Amygdala (tissue), 56 donors: Measurements from ENCODE around the gene KIF15.
"Not testable (repeated sequence)": the region's sequence is repeated elsewhere in the genome, so short reads cannot be mapped to it uniquely, and the experiment has no call there.

Experiments
- DNase-seq, 56 donors: peaks; one replicate each; lab custom pipeline; 2025; lab: John Stamatoyannopoulos, UW

Gene KIF15

GRCh38 chr3:44825264-44825925 lies 63.8 kb downstream of the KIF15 start:
- DNase-seq: no peak

- DNase-seq: no peak
These were observed 65.6 kb downstream of the KIF15 start for GRCh38 chr3:44827196-44827595.

DNA sequence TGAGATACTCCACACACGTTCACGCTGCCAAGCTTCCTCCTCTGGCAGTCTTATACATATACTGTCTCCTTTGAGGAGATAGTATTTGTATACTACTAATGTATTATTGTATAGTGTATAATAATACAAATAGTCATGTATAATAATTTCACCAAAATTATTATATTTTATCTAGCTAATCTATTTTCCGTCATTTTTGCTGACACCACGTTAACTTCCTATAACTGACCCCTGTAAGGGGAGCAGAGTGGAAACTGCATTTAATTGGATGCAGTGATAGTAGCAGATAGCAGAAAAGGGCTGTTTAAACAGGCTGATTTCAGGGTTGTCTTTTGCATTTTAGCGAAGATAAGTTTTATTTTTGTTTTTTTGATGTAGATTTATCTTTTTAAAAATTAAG lies 69.6 kb downstream of the KIF15 start:
- DNase-seq: no peak

- DNase-seq: no peak
These were observed 70.4 kb downstream of the KIF15 start for GRCh38 chr3:44832032-44832431.

- DNase-seq: no peak
These were observed 71.4 kb downstream of the KIF15 start for GRCh38 chr3:44832965-44833364.

GRCh38 chr3:44833394-44833793 lies 71.8 kb downstream of the KIF15 start:
- DNase-seq: no peak

DNA sequence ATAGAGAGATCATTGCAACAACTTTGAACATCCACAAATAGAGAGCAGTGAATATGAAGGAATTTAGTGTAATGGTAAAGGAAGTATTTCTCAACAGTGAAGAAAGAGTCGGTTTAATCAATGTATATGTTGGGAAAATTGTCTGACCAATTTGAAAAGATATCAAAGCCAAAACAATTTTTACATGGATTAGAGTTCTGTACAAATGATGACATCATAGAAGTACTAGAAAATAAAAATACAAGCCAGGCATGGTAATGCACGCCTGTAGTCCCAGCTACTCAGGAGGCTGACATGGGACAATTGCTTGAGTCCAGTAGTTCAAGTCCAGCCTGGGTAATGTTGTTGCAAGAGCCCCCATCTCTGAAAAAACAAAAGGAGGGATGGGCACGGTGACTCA lies 74.1 kb downstream of the KIF15 start:
- no peak for DNase-seq

DNA sequence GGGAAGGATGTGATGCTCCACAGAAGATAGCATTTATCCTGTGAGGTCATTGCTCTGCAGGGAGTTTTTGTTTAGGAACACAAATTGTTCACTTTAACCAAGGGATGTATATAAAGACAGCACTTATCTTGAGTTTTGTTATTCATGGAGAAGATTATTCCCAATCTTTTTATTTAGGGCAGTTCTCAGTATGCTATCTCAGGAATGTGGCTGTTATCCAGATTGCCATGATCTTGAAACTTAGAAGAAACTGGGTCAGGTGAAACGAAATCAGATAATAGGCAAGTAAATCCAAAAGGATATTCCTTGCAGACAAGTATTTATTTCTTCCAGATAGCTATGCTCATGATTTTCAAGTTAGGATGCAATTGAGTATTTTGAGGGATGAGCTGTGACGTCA lies 80.8 kb downstream of the KIF15 start:
- DNase-seq: no peak

- peak in 3 of 56 donors; percentile 1 to 32 (median 6) for DNase-seq
These were observed 84.2 kb downstream of the KIF15 start for GRCh38 chr3:44845528-44846520.

- no peak for DNase-seq
These were observed 87.0 kb downstream of the KIF15 start for GRCh38 chr3:44848634-44849033.

DNA sequence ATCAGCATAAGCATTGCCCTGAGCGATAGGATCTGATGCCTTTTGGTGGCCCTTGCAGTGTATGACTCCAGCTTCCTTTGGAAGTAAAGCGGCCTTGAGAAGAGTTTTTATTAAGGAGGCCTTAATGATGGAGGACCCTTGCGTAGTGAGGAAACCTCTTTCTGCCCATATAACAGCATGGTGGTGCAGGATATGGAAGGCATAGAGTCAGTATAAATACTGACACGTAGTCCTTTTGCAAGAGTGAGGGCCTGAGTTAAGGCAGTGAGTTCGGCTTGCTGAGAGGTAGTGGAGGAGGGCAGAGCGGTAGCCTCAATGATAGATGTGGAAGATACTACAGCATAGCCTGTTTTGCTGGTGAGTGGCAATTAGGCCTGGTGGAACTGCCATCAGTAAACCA lies 95.1 kb downstream of the KIF15 start:
- not testable (repeated sequence) for DNase-seq

DNA sequence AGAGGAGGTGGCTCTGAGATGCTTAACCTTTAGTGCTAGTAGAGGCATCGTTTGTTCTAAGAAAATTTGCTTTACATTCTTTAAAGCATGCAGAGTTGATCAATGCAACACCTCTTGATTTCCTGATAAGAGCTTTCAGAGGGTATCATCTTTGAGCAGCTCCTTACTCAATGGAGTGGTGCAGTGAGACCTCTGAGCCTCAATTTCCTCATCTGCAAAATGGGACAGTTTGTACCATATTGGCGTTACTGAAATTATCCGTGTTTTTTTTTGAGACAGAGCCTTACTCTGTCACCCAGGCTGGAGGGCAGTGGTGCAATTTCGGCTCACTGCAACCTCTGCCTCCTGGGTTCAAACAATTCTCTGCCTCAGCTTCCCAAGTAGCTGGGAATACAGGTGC lies 98.5 kb downstream of the KIF15 start:
- no peak for DNase-seq

DNA sequence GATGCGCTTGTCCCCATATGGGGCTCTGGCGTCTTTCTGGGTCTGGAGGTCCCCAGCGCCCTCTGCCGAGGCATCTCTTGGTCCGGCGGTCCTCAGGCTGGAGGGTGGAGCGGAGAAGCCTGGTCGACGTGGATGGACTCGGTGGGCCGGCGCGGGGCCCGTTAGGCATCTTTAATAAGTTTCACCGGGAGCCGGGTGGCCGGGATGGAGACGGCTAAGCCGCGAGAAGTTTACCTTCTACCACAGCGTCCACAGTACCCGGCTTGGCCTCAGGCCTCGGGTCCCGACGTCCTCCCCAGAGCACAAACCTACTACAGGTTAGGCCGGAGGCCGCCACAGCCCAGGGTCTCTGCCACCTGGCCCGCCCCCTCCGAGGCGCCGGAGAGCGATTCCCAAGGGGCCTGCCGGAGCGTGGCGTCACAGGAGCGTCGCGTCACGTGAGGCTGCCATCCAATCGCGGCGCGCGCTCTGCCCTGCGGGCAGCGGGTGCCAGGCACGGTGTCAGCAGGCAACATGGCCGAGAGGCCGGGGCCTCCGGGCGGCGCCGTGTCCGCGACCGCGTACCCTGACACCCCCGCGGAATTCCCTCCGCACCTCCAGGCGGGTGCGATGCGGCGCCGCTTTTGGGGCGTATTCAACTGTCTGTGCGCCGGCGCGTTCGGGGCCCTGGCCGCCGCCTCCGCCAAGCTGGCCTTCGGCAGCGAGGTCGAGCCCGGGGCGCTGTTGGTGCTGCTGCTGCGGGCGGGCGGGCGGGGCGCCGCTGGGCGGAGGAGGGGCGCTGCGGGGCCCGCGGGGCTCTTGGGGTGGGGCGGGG lies 100.0 kb downstream of the KIF15 start, which contains the start of gene TMEM42:
Gene TMEM42 (plus strand): TSS at position 501 of the 814 bp plus-strand sequence. CDS start 13 bp downstream, at position 514.
- DNase-seq: peak; percentile 57 to 95 (median 86)

DNA sequence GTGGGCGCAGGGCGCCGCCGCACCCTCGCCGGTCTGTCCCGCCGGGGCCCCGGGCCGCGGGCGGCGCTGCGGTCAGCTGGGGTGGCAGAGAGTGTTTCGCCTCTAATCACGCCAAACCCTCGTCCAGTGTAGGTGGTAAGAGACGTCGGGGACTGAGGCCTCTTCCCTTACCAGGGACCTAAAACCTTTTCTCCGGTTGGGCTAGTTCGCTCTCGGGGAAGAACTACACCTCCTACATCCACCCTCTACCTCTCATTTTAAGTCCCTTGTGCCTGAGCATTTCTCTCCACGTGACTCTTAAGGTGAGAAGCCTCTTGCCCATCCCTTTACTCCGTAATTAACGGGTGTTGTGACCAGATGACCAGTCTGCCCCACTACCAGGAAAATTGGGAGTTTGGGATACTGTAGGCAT lies 100.6 kb downstream of the KIF15 start:
- peak in 1 of 56 donors; percentile 32 for DNase-seq

GRCh38 chr3:44865272-44866035 lies 103.9 kb downstream of the KIF15 start:
- DNase-seq: no peak

DNA sequence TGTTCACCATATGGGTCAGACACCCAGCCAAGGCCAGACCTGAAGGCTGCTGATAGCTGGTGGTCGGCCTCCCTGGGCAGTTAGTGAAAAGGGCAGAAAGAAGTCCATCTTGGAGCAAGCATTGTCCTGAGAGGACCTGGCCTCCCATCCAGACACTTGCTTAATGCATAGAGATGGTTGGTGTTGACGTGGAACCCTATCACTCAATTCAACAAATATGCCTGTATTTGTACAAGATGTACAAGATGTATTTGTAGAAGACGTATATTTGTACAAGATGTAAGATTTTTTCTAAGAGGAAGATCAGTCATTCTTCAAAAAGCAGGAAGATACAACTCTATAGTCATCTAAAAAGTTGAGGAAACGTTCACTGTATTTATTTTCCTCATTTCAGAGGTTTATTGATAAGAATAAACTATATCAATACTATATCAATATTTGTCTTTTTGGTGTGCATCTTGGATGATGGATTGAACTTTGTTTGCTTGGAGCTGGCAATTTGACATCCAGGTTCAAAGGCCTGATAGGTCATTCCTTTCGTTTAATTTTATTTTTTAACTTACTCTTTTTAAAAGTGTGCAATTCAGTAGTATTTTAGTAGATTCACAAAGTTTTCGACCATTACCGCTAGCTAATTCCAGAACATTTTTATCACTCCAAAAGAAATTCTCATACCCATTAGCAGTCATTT lies 106.0 kb downstream of the KIF15 start:
- no peak for DNase-seq

DNA sequence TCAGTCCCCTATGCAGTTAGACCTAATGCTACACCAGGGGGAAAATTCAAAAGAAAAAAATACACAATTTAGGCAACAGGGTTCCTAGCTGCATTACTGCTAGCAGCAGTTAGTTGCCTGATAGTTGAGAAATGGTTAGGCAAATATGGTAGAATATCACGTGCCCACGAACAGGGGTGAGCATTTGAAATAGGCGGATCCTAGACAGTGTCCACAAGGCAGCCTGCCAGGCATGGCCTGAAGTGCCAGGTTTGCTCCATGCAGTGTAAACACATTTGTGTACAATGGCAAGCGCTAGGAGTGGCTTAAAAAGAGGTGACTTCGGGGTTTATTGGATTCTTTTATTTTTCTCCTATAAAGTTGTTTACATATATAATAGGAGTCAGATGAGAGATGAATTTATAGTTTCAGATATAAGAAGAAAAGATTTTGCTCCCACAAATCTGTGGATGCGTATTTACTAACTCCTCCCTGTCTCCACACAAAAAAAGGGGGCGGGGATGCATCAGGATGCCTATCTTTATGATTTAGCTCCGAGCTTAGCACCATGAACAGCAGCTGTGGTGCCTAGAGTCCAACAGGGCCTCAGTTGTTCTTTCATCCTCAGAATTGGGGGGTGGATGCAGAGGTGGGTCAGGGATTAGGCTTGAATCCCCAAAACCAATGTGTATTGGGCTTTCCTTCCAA lies 108.9 kb downstream of the KIF15 start:
- no peak for DNase-seq

DNA sequence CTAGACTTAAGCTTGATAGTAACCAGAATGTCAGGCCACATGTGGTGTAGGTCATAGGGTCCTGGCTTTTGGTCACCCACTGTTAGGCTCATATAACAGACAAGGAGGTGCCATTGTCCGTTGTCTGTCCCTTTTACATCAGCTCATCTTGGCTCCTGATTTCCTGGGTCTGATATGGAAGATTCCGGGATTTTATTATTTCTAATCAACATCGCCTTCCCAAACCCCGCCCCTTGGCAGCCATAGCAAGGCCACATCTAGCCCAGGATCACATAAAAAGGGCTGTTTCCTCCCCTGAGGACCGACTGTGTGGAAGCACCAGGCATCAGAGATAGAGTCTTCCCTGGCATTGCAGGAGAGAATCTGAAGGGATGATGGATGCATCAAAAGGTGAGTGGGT lies 112.7 kb downstream of the KIF15 start, which contains the start of gene TGM4:
Gene TGM4 (plus strand): TSS at position 301 of the 400 bp plus-strand sequence. CDS start 71 bp downstream, at position 372.
- no peak for DNase-seq

GRCh38 chr3:44875596-44875995 lies 114.0 kb downstream of the KIF15 start:
- no peak for DNase-seq
